CD14-positive monocyte (primary cell): ENCODE data around the gene ACSM2A. TPM values are rescaled to one million over a fixed set of nuclear protein-coding genes. Genes with fewer than 3 reads are reported as not detected.
"Not testable (repeated sequence)": the region's sequence is repeated elsewhere in the genome, so short reads cannot be mapped to it uniquely, and the experiment has no call there.

Experiments
- DNase-seq, 3 donors: peaks; one replicate each; pipeline ENCODE4 v3.0.0-alpha.2; 2011 to 2022
- H2AFZ ChIP-seq: 2 replicates; pipeline ENCODE4 v1.6.0; 2012; ENCODE audit warnings: mild to moderate bottlenecking, low read depth, low read length, inconsistent platforms; ENCODE audit not compliant: insufficient read depth, poor library complexity, severe bottlenecking
- H3K27ac ChIP-seq, 2 donors: 1 replicate in 1 of 2; 2 replicates in 1 of 2; pipeline ENCODE4 v1.5.1; 2012 to 2013; ENCODE audit warnings: low read length in 2 of 2, control low read depth in 1 of 2, inconsistent platforms in 1 of 2, low read depth in 1 of 2, mild to moderate bottlenecking in 1 of 2
- H3K27me3 ChIP-seq, 2 donors: one replicate each; pipeline versions ENCODE4 v1.6.0 to v1.6.1; 2011 to 2013; ENCODE audit warnings: low read length in 2 of 2; ENCODE audit not compliant: control insufficient read depth in 2 of 2, insufficient read depth in 2 of 2
- H3K36me3 ChIP-seq, 2 donors: replicated peaks in 1 of 2; 1 replicate in 1 of 2; 2 replicates in 1 of 2; pipeline versions ENCODE4 v1.5.1 to v1.6.1; 2012 to 2013; ENCODE audit warnings: low read length in 2 of 2, control low read depth in 1 of 2, inconsistent platforms in 1 of 2, mild to moderate bottlenecking in 1 of 2; ENCODE audit not compliant: insufficient read depth in 2 of 2, control insufficient read depth in 1 of 2
- H3K4me1 ChIP-seq, 2 donors: 1 replicate in 1 of 2; 2 replicates in 1 of 2; pipeline versions ENCODE4 v1.5.1 to v1.6.1; 2012 to 2013; ENCODE audit warnings: low read length in 2 of 2, control low read depth in 1 of 2, inconsistent platforms in 1 of 2, mild to moderate bottlenecking in 1 of 2, moderate library complexity in 1 of 2; ENCODE audit not compliant: insufficient read depth in 2 of 2, control insufficient read depth in 1 of 2
- H3K4me2 ChIP-seq: replicated peaks from 2 replicates; pipeline ENCODE3; 2012; ENCODE audit warnings: low read length, moderate library complexity, mild to moderate bottlenecking; ENCODE audit not compliant: poor library complexity, severe bottlenecking; ENCODE audit errors: extremely low read depth
- H3K4me3 ChIP-seq, 3 experiments: fragments of 200-600 bp in 1 of 3; sonication (generic) in 1 of 3; replicated peaks in 1 of 3; 1 replicate in 2 of 3; 2 replicates in 1 of 3; pipeline ENCODE4 v1.5.1; 2011 to 2013; ENCODE audit warnings: low read length in 3 of 3, mild to moderate bottlenecking in 3 of 3, control low read depth in 2 of 3, low read depth in 2 of 3, inconsistent platforms in 1 of 3, moderate library complexity in 1 of 3
- H3K79me2 ChIP-seq: 2 replicates; pipeline ENCODE4 v1.6.0; 2012; ENCODE audit warnings: mild to moderate bottlenecking, control low read depth, inconsistent platforms, low read length, moderate library complexity; ENCODE audit not compliant: insufficient read depth
- H3K9ac ChIP-seq: 2 replicates; pipeline ENCODE4 v1.6.0; 2017; ENCODE audit warnings: low read length, mild to moderate bottlenecking; ENCODE audit not compliant: insufficient read depth, poor library complexity, severe bottlenecking
- H3K9me3 ChIP-seq, 2 donors: replicated peaks in 1 of 2; 1 replicate in 1 of 2; 2 replicates in 1 of 2; pipeline versions ENCODE4 v1.5.1 to v1.6.1; 2012 to 2013; ENCODE audit warnings: low read length in 2 of 2, control low read depth in 1 of 2; ENCODE audit not compliant: control insufficient read depth in 1 of 2, insufficient read depth in 1 of 2
- H4K20me1 ChIP-seq: 2 replicates; pipeline ENCODE4 v1.6.0; 2012; ENCODE audit warnings: mild to moderate bottlenecking, low read length, control low read depth, moderate library complexity; ENCODE audit not compliant: insufficient read depth
- H3K27ac Mint-ChIP-seq, 7 donors: one replicate each; pipeline ENCODE4 v1.8.0; 2020; ENCODE audit warnings: mild to moderate bottlenecking in 7 of 7, mixed read lengths in 7 of 7, moderate library complexity in 6 of 7, inconsistent platforms in 2 of 7
- H3K27me3 Mint-ChIP-seq, 3 donors: one replicate each; pipeline ENCODE4 v1.8.0; 2021 to 2022; ENCODE audit warnings: low read depth in 3 of 3, mild to moderate bottlenecking in 3 of 3, mixed read lengths in 3 of 3, moderate library complexity in 3 of 3, inconsistent platforms in 1 of 3
- H3K36me3 Mint-ChIP-seq, 2 donors: one replicate each; pipeline ENCODE4 v1.8.0; 2020; ENCODE audit warnings: mixed read lengths in 2 of 2, inconsistent platforms in 1 of 2, mild to moderate bottlenecking in 1 of 2
- H3K4me1 Mint-ChIP-seq: one replicate; pipeline ENCODE4 v1.8.0; 2020; ENCODE audit warnings: mild to moderate bottlenecking, mixed read lengths
- H3K4me3 Mint-ChIP-seq, 2 donors: one replicate each; pipeline ENCODE4 v1.8.0; 2020; ENCODE audit warnings: mild to moderate bottlenecking in 2 of 2, mixed read lengths in 2 of 2, moderate library complexity in 1 of 2
- H3K9me3 Mint-ChIP-seq, 7 donors: one replicate each; pipeline ENCODE4 v1.8.0; 2020 to 2022; ENCODE audit warnings: mixed read lengths in 7 of 7, mild to moderate bottlenecking in 6 of 7, moderate library complexity in 6 of 7, inconsistent platforms in 2 of 7
- CTCF ChIP-seq: fragments of 200-600 bp; IDR thresholded peaks from one replicate; pipeline ENCODE4 v1.8.0; 2022; ENCODE audit warnings: antibody characterized with exemption, mild to moderate bottlenecking
- WGBS: methylation state at CpG from one replicate; pipeline ENCODE4 v1.1.5; 2013; ENCODE audit warnings: missing lambda C conversion rate; ENCODE audit not compliant: insufficient coverage; 5-methylcytosine and 5-hydroxymethylcytosine counted together
- intact Hi-C, 2 donors: fragments of 100-400 bp; cut with micrococcal nuclease; formaldehyde crosslinking; loops; one replicate each; pipeline versions ENCODE4 v1.15.0 to v1.15.1; 2023
- polyA minus RNA-seq: library from RNA; depleted of rRNA, polyadenylated mRNA; stranded (reverse); fragments of >200 nt; gene quantifications from 2 replicates; pipeline ENCODE4 v1.2.3, GENCODE V29; 2012
- polyA plus RNA-seq, 3 donors: library from polyadenylated mRNA; depleted of rRNA in 1 of 3; unstranded in 2 of 3; stranded (reverse) in 1 of 3; fragments of 300-500 nt in 2 of 3; fragments of >200 nt in 1 of 3; fragmentation: Illumina TruSeq in 2 of 3; gene quantifications; 1 replicate in 2 of 3; 2 replicates in 1 of 3; pipeline ENCODE4 v1.2.3, GENCODE V29; 2012 to 2021
- total RNA-seq, 12 experiments: library from RNA in 1 of 12; stranded (reverse) in 1 of 12; fragments of 120-200 nt in 1 of 12; gene quantifications; one replicate each; pipeline ENCODE4 v1.2.4 and lab custom pipeline; 2013 to 2026; ENCODE audit warnings: mixed read lengths in 6 of 12, inconsistent platforms in 1 of 12

ACSM2A gene, protein sequence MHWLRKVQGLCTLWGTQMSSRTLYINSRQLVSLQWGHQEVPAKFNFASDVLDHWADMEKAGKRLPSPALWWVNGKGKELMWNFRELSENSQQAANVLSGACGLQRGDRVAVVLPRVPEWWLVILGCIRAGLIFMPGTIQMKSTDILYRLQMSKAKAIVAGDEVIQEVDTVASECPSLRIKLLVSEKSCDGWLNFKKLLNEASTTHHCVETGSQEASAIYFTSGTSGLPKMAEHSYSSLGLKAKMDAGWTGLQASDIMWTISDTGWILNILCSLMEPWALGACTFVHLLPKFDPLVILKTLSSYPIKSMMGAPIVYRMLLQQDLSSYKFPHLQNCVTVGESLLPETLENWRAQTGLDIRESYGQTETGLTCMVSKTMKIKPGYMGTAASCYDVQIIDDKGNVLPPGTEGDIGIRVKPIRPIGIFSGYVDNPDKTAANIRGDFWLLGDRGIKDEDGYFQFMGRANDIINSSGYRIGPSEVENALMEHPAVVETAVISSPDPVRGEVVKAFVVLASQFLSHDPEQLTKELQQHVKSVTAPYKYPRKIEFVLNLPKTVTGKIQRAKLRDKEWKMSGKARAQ
- not detected for total RNA-seq (2013)
- polyA plus RNA-seq = not detected
- not detected in 2 replicates for polyA minus RNA-seq
- 0 to 2.1 (median 0) reads per million in 11 experiments for total RNA-seq (lab: John Stamatoyannopoulos, UW)

DNA sequence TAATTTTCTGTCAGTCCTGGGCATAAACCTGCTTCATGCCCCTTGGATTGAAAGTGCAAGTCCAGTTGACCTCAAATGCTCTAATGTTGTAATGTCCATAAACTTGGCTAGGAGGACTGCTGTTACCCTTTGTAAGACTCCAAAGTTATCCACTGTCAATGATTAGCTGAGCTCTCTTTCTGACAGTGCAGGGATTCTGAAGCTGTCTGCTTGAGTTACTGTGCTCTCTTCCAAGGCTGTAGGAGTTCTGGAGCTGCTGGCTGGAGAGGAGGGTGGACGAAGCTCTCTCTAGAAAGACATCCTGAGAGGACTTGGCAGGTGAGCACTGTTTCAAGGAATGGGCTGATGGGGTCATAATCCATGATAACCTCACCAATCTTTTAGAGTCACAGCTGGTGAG is at the start of gene ACSM2A:
ACSM2A (plus strand) TSS at position 158 of the 400 bp plus-strand sequence. CDS start 8,594 bp downstream, outside the sequence.
- H3K79me2 ChIP-seq, H4K20me1 ChIP-seq, H3K4me2 ChIP-seq, H3K27ac ChIP-seq, H3K36me3 ChIP-seq, H2AFZ ChIP-seq, H3K4me1 Mint-ChIP-seq, H3K4me1 ChIP-seq, H3K36me3 Mint-ChIP-seq, DNase-seq, H3K27me3 Mint-ChIP-seq, H3K4me3 ChIP-seq, H3K27me3 ChIP-seq, H3K4me3 Mint-ChIP-seq, H3K9ac ChIP-seq, intact Hi-C loops, H3K9me3 ChIP-seq, H3K27ac Mint-ChIP-seq, H3K9me3 Mint-ChIP-seq: not testable (repeated sequence)
- WGBS = no CpG with 5 or more reads among the region's 1 CpG

- H3K27ac Mint-ChIP-seq = no peak overlapping the region
- Histone ChIP-seq H3K27ac (no peak overlapping the region), H3K36me3 (no peaks in the 10 kb centered on the region), H3K9ac (no peak overlapping the region), H3K79me2 (no peaks in the 10 kb centered on the region), H3K9me3 (no peaks in the 10 kb centered on the region), H4K20me1 (no peaks in the 10 kb centered on the region), H3K27me3 (no peaks in the 10 kb centered on the region), H3K4me1 (no peaks in the 10 kb centered on the region), H2AFZ (no peak overlapping the region), H3K4me2 (no peak overlapping the region), H3K4me3 (no peak overlapping the region)
- H3K4me3 Mint-ChIP-seq = no peak overlapping the region
- DNase-seq = no peak
- H3K36me3 Mint-ChIP-seq = no peaks in the 10 kb centered on the region
- H3K9me3 Mint-ChIP-seq = no peaks in the 10 kb centered on the region
- no peak for TF ChIP-seq CTCF
- H3K4me1 Mint-ChIP-seq = no peaks in the 10 kb centered on the region
- intact Hi-C loops = no loop called here
- peaks cover 0 to 9% (median 7%) of the 10 kb centered on the region in 3 donors for H3K27me3 Mint-ChIP-seq
- 100% methylated on average over 1 of the region's 2 CpGs for WGBS
Measured at GRCh38 chr16:20402651-20403050, 48.7 kb upstream of the ACSM2A start.
